ENCODE measurements around the gene MYL9.

GRCh38 chr20:36499723-36500501, 41.4 kb upstream of the MYL9 start:
- TF ChIP-seq CTCF (IDR thresholded peaks at IDR 0.05) (no peak), POLR2A (IDR thresholded peaks at IDR 0.05) (no peak)

All from Peyer's patch (tissue), 4 donors.